Ureter (tissue), 1 donor: ENCODE data around the gene BRD9. TPM values are rescaled to one million over a fixed set of nuclear protein-coding genes. Genes with fewer than 3 reads are reported as not detected.
"Not testable (repeated sequence)": the region's sequence is repeated elsewhere in the genome, so short reads cannot be mapped to it uniquely, and the experiment has no call there.

Experiments
- DNase-seq: peaks from one replicate; pipeline ENCODE4 v3.0.0-alpha.2; 2020; ENCODE audit warnings: low spot score
- total RNA-seq: library from RNA; stranded (reverse); gene quantifications from one replicate; pipeline ENCODE4 v1.2.4, GENCODE V29; 2023
- donor health status: DM: yes; HTN: yes; CAD: no.

Gene BRD9
- 63.6 TPM for total RNA-seq

DNA sequence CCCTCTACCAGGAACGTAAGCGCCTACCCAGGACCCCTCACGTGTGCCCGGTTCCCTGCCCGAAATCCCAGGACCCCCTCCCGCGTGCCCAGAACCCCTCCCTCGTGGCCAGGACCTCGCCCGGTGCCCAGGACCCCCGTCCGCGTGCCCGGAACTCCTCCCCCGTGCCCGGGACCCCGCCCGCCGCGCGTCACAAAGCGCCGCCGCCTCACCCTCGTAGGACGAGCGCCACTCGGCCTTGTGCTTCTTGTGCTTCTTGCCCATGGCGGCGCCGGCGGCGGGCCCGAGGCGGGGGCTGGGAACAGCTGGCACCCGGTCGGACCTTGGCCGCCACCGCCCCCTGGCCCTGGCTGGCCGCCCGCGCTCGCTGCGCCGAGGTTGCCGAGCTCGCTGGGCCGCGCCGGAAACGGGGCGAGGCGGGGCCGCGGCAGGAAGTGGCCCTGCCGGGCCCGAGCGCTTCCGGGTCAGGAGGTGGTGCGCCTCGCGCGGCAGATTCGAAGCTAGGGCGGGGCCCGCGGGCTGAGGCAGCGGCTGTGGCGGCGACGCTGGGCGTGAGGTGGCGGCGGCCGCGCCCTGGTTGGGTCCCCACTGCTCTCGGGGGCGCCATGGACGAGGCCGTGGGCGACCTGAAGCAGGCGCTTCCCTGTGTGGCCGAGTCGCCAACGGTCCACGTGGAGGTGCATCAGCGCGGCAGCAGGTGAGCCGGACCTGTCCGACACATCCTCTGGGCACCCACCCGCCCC is at the start of gene BRD9, which contains the start of gene TRIP13:
Gene BRD9, minus strand, starts transcription at position 408 of the 743 bp plus-strand sequence. Its CDS starts 144 bp downstream, at position 264.
Gene TRIP13, plus strand, starts transcription at position 491 of the 743 bp plus-strand sequence. Its CDS starts 115 bp downstream, at position 606.
- DNase-seq, result peak; percentile 79

DNA sequence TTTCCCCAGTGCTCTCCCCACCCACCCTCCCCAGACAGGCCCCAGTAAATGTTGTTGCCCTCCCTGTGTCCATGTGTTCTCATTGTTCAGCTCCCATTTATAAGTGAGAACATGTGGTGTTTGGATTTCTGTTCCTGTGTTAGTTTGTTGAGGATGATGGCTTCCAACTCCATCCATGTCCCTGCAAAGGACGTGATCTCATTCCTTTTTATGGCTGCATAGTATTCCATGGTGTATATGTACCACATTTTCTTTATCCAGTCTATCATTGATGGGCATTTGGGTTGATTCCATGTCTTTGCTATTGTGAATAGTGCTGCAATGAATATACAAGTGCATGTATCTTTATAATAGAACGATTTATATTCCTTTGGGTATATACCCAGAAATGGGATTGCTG is 48.1 kb upstream of the BRD9 start:
- DNase-seq, result not testable (repeated sequence)

DNA sequence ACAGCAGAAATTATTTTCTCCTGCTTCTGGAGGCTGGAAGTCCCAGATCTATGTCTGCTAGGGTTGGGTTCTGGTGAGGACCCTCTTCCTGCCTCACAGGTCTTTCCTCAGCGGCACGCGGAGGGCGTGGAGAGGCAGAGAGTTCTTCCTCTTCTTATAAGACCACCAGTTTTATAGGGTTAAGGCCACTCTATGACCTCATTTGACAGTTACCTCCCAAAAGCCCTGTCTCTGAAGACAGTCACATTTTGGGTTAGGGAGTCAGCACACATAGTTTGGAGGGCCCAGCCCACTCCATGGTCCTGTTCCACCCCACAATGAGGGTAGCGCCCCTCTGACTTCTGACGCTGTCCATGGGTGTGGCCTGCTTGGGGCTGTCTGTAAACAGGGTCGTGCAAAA is 46.8 kb upstream of the BRD9 start:
- DNase-seq, result peak; percentile 35

DNA sequence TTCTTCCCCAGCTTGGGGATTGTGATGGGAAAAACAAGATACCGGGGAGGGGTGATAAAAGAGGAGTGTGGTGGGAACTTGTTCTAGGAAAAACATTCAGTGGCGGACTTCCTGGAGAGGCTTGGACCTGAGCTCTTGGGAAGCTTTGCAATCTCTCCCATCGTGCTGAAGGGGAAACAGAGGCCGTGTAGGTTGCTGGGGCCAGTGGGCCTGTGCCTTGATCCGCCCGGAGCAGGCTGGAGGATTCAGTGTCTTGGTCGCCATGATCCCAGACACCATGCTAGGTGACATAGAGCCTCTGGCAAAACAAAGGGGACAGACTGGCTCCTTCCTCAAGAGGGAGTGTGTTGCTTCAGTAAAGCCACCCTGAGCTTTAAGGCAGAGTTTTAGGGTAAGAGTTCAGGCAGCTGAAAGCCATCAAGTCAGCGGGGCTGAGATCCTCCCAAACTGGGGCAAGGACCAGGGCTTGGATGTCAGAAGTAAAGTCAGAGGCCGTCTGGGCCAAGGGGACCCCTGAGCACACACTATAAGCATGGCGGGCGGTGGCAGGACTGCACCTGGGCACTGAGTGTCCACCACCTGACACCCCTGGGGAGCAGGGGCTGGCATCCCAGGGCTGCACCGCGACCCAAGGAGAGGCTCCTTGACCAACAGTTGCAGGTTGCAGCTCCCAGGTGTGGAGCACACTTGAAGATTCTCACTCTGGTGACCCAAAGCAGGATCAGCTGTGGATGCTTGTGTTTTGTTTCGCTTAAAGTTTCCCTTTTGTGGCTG is 44.7 kb upstream of the BRD9 start:
- peak; percentile 34 for DNase-seq

DNA sequence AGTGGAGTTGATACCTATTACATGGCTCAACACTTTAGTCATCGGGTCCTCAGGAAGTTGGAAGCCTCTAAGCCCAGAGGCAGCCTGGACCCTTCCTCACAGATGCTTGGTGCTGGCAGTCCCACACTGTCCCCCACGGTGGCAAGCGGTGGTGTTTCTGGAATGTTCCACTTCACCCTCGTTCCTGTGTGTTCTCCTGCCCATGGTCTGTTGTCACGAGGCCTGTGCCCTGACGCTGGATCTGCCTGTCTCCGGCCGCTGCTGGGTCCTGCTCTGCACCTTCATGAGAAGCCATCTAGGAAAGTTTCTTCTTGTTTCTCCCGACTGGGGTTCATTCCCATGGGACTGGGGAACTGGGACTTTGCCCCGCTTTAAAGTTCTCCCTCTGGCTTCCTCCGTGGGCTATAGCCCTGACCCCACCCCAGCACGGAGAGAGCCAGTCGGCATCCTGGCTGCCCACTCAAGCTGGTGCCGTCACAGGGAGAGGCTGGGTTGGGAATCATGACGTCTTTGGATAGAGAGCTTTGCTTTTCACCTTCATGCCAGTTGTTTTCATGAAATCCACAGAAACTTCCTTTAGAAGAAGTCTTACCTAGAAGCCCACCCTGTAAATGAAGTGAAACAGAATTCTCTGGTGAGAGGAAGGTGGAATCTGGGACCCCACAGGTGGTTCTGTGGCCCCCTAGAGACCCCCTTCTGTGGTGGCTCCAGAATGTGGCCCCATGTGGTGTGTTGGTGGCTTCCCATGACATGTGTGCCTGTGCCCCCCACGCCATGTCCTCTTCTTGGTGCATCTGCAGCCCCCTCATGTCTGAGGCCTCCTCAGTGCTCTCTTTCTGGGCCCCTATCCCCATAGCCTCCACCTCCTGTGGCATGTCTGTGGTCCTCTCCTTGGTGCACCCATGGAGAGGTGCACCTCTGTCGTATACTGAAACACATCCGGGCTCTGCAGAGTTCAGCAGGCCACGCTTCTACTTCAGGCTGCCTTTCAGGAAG is 43.8 kb upstream of the BRD9 start:
- peak; percentile 30 for DNase-seq

DNA sequence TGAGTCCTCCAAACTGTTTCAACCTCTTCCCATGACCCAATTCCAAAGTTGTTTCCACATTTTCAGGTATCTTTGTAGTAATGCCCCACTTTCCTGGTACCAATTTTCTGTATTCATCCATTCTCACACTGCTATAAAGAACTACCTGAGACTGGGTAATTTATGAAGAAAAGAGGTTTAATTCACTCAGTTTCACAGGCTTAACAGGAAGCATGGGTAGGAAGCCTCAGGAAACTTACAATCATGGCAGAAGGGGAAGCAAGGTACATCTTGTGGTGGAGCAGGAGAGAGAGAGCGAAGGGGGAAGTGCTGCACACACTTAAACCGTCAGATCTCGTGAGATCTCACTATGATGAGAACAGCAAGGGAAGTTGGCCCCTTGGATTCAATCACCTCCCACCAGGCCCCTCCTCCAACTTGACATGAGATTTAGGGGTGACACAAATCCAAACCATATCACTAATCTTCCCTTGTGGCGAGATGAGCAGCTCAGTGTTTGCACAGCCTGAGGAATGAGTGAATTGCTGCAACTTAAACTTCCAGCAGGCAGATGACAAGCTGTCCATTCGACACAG is 43.0 kb upstream of the BRD9 start:
- peak; percentile 13 for DNase-seq

DNA sequence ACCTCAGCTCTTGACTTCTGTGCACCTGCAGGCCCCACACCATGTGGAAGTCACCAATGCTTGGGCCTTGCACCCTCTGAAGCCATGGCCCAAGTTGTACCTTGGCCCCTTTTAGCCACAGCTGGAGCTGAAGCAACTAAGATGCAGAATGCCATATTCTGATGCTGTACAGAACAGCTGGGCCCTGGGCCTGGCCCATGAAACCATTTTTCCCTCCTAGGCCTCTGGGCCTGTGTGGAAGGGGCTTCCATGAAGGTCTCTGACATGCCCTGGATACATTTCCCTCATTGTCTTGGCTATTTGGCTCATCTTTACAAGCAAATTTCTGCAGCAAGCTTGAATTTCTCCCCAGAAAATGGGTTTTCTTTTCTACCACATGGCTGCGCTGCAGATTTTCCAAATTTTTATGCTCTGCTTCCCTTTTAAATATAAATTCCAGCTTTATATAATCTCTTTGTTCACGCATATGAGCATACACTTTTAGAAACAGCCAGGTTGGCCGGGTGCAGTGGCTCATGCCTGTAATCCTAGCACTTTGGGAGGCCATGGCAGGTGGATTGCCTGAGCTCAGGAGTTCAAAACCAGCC is 41.9 kb upstream of the BRD9 start:
- peak; percentile 10 for DNase-seq

DNA sequence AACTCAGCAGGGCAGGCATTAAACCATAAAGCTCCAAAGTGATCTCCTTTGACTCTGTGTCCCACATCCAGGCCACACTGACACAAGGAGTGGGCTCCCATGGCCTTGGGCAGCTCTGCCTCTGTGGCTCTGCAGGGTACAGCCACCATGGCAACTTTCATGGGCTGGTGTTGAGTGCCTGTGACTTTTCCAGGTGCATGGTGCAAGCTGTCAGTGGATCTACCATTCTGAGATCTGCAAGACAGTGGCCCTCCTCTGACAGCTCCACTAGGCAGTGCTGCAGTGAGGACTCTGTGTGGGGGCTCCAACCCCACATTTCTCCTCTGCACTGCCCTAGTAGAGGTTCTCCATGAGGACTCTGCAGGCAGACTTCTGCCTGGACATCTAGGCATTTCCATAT is 41.4 kb upstream of the BRD9 start:
- peak; percentile 22 for DNase-seq

DNA sequence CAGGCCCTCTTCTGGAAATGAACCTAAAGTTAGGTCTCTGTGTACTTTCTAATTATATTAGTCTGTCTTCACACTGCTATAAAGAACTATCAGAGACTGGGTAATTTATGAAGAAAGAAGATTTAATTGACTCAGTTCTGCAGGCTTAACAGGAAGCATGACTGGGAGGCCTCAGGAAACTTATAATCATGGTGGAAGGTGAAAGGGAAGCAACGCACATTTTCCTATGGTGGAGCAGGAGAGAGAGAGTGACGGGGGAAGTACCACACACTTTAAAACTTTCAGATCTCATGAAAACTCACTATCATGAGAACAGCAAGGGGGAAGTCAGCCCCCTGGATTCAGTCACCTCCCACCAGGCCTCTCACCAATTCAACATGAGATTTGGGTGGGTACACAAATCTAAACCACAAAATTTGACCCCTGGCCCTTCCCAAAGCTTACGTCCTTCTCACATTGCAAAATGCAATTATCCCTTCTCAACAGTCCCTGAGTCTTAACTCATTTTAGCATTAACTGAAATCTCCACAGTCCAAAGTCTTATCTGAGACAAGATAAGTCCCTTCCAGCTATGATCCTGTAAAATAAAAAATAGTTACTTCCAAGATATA is 40.8 kb upstream of the BRD9 start:
- DNase-seq, result peak; percentile 23

DNA sequence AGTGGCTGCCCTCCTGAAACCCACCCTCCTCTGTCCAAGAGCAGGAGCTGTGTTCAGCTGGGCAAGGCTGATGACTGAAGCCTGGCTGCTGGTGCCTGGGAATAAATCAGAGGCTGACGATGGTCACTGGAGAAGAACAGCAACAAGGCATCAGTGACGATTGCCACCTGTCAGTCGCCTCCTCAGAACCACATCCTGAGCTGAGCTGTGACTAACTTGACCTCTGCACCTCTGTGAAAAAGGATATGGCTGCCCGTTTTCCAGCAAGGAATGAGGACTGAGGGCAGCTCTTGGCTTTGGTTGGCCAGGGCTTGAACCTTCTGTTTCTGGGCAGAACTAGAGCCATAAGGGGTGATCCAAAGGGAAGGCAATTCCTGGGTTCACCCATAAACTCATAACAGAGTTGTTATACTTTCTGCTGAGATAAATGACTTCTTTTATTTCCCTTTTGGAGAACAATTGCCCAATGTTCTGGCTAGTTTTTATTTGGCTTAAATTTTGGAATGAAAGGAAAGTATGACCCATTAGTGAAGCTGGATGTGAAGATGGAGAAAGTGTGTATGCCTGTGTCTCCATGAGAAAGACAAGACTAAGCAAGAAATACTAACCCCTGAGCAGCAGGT is 40.1 kb upstream of the BRD9 start:
- DNase-seq, result peak; percentile 41

DNA sequence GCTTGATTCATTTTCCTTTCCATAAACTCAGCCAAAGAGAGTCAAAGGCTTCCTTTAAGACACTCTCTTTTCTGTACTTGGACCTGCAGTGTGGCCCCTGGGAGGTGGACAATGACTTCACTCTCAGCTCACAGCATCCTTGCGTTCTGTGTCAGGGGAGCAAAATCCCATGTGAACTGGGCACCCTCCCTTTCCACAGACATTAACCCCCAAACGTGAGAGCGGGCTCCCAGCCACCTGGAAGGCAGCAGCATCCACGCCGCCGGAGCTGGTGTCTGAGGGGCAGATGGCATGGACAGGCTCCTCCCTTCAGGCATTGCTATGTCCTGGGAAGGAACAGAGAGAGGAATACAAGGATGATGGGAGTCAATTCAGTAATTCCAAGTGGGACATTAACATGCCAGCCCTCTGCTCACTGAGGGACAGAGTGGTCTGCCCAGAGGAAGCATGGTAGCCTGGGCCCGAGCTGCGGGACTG is 39.6 kb upstream of the BRD9 start:
- peak; percentile 32 for DNase-seq

DNA sequence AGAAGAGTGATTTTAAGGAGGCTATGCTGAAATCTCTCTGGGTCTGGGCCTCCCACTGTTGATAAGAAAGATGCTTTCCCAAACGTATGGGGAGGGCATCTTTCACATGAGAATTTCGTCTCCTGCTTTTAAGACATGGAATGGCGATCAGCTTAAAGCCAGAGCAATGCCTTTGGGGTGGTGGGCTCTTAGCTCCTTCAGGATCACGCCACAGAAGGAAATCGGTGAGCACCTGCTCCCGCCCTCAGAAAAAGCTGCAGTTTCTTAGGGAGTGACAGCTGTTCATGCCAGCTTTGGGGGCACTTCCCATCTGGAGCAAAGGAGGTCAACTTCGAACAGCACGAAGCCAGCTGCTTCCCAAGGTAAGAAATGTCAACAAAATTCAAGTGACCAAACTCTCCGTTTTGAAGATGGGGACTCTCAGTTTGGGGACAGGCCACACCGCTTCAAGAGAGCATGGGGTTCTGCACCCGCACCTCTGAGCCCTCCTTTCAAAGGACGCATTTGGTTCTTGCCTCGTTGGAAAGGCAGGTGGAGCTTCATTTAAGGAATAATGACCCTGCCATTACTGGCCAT is 39.1 kb upstream of the BRD9 start:
- DNase-seq, result peak; percentile 26

DNA sequence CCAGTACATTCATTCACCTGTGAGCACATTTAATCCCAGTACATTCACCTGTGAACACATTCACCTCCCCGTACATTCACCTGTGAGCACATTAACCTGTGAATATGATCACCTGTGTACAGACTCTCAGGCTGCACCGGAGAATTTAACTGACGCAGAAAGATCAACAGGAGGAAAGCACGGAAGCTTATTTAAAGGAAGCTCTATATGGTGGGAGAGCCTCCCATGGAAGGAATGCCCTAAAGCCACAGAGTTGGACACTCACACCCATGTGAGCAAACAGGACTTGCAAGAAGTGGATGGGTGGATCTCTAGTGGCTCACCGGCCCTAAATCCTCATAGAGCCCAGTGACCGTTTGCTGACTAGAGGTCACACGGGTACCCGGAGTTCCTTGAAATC is 38.3 kb upstream of the BRD9 start:
- DNase-seq, result peak; percentile 46

DNA sequence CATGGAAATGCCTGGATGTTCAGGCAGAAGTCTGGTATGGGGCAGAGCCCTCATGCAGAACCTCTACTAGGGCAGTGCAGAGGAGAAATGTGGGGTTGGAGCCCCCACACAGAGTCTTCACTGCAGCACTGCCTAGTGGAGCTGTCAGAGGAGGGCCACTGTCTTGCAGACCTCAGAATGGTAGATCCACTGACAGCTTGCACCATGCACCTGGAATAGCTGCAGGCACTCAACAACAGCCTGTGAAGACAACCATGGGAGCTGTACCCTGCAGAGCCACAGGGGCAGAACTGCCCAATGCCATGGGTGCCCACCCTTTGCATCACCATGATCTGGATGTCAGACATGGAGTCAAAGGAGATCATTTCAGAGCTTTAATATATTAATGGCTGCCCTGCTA is 37.0 kb upstream of the BRD9 start:
- DNase-seq, result peak; percentile 14

DNA sequence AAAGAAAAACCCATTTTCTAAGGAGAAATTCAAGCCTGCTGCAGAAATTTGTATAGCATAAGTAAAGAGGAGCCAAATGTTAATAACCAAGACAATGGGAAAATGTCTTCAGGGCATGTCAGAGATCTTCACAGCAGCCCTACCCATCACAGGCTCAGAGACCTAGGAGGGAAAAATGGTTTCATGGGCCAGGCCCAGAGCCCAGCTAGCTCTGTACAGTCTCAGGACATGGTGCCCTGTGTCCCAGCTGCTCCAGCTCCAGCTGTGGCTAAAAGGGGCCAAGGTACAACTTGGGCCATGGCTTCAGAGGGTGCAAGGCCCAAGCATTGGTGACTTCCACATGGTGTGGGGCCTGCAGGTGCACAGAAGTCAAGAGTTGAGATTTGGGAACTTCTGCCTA is 36.6 kb upstream of the BRD9 start:
- DNase-seq, result peak; percentile 29

DNA sequence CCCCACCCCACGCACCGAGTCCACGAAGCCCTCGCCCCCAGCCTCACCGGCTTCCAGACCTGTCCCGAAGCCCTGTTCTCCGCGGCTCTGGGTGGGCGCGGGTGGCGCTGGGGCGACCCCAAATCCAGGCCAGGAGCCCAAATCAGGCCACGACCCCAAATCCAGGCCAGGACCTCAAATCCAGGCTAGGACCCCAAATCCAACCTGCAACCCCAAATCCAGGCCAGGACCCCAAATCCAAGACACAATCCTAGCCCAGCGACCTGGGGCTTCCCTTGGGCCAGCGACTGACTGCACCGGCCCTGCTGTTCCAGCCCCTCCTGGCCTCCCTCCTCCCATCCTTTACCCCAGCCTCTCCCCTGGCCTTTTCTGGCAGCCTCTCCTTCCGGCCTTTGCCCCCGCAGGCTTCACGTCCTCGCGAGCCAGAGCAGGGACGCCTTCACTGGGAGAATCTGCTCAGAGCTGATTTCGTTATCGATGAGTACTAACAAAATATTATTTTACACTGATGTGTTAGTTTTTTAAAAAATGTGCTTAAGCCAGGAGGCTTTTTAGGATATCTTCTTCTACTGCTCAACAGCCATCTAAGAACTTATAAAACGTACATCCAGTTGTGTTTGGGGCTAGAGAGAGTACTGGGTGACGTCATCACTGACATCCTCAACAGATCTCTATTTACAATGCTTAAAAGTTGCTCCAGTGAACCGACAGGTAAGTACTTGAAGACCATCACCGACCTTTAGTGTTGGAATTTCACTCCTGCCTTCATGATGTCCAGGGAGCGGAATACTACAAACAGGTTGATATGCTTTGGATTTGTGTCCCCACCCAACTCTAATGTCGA is 34.8 kb upstream of the BRD9 start:
- DNase-seq, result peak; percentile 42

DNA sequence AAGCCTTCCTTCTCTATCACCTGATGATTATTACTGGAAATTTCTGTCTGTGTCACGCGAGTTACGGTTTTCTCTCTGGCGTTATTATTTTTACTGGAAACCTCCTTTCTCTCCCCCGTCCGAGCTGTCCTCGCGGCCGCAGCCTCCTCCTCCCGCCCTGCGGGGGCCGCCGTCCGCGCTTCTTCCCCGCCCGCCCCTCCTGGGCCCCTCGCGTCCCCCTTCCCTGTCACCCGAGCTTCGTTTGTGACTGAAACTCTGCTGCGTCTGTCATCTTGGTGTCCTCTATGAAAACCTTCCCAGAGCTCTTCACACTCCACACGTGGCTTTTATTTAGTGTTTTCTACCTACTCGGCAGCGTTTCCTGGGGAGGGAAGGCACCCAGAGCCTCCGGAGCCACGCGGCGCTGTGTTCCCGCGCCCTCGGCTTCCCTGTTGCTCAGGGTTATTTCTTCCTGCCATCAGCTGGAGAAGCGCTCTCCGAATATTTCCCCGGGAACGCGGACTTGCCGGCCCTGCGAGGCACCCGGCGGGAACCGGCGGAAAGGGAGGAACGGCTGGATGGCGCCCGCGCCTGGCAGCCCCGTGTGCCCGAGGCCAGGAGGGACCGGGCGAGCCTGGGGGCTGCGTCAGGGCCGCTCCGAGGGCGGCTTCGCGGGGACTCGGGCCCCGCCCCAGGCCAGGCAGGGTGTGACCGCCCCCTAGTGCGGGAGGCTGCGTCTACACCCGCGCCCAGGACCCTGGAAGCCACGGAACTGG is 34.0 kb upstream of the BRD9 start:
- DNase-seq, result peak; percentile 52
